Adrenal gland (tissue), 12 donors: ENCODE data around the gene EDAR. TPM values are rescaled to one million over a fixed set of nuclear protein-coding genes. Genes with fewer than 3 reads are reported as not detected.

ENCODE experiments used
- DNase-seq, 7 donors: peaks; one replicate each; pipeline ENCODE4 v3.0.0-alpha.2; 2019 to 2020
- H3K27ac ChIP-seq, 5 donors: fragments of 200-600 bp; sonication (generic) in 4 of 5; 1 replicate in 3 of 5; 2 replicates in 2 of 5; pipeline versions ENCODE4 v1.5.1 to v1.8.0; 2016 to 2020; ENCODE audit warnings: mild to moderate bottlenecking in 1 of 5
- H3K27me3 ChIP-seq: fragments of 200-600 bp; 2 replicates; pipeline ENCODE4 v1.8.0; 2021
- H3K36me3 ChIP-seq, 2 donors: fragments of 200-600 bp; replicated peaks in 1 of 2; 1 replicate in 1 of 2; 2 replicates in 1 of 2; pipeline versions ENCODE4 v1.5.1 to v1.8.0; 2018 to 2022
- H3K4me1 ChIP-seq, 2 donors: fragments of 200-600 bp; replicated peaks in 1 of 2; 1 replicate in 1 of 2; 2 replicates in 1 of 2; pipeline versions ENCODE4 v1.5.1 to v1.8.0; 2018 to 2021
- H3K4me3 ChIP-seq, 4 donors: fragments of 200-600 bp; sonication (generic) in 3 of 4; one replicate each; pipeline ENCODE4 v1.5.1; 2016 to 2018
- H3K9me3 ChIP-seq, 3 donors: fragments of 200-600 bp; sonication (generic) in 1 of 3; replicated peaks in 1 of 3; 1 replicate in 2 of 3; 2 replicates in 1 of 3; pipeline versions ENCODE4 v1.5.1 to v1.8.0; 2016 to 2021
- CTCF ChIP-seq, 6 experiments: fragments of 450-650 bp in 4 of 6; fragments of 200-600 bp in 2 of 6; sonication (generic) in 1 of 6; IDR thresholded peaks; 1 replicate in 5 of 6; 2 replicates in 1 of 6; pipeline versions ENCODE4 v1.5.1 to v1.8.0; 2016 to 2021; ENCODE audit warnings: antibody characterized with exemption in 6 of 6, mild to moderate bottlenecking in 2 of 6, moderate library complexity in 1 of 6
- POLR2A ChIP-seq, 2 donors: fragments of 450-650 bp; IDR thresholded peaks; one replicate each; pipeline ENCODE4 v1.6.1; 2017; ENCODE audit warnings: antibody characterized with exemption in 2 of 2, mild to moderate bottlenecking in 2 of 2, moderate library complexity in 1 of 2
- WGBS, 4 donors: extraction: QIAGEN DNeasy Blood & Tissue Kit in 2 of 4; methylation state at CpG; one replicate each; pipeline versions ENCODE4 v1.1.5 to v1.1.7; 2013 to 2017; 5-methylcytosine and 5-hydroxymethylcytosine counted together
- intact Hi-C, 2 donors: fragments of 100-400 bp; cut with DNase I; formaldehyde crosslinking; loops; one replicate each; pipeline versions ENCODE4 v1.14.1 to v1.15.0; 2022 to 2023
- polyA plus RNA-seq, 3 donors: library from polyadenylated mRNA; stranded (reverse); fragments of 200-250 nt in 2 of 3; fragments of 350-450 nt in 1 of 3; fragmentation: Illumina TruSeq in 1 of 3; extraction: RNeasy Lipid Tissue Mini Kit (QIAGEN cat#74804) in 1 of 3; gene quantifications; one replicate each; pipeline ENCODE4 v1.2.3, GENCODE V29; 2013 to 2014
- total RNA-seq, 9 donors: library from RNA; depleted of rRNA in 4 of 9; stranded (reverse); fragments of >200 nt in 4 of 9; fragments of 120-200 nt in 1 of 9; fragmentation: NEBNext Ultra II Directional in 1 of 9; extraction: Animal tissue kit (Norgen Biotek cat#: 25700) in 1 of 9; gene quantifications; one replicate each; pipeline versions ENCODE4 v1.1.0 to v1.2.4, GENCODE V29; 2013 to 2023
- donor health status: healthy with polysubstance abuse.
- donor health status: Bipolar disorder and iron deficiency.
- donor health status: DM: yes; HTN: yes; CAD: no.
- donor health status: DM: no; HTN: no; CAD: no.
- donor health status: DM: no; HTN: no; CAD: no.
- donor health status: DM: yes; HTN: yes; CAD: no.

Gene EDAR
- total and polyA plus RNA-seq, 12 donors: not detected

- intact Hi-C loops: loop anchor here in 1 of 2 donors (10.0 kb wide), 1 partner anchor 69 kb away; no protein-coding TSS in a partner anchor
- 80 to 87% (median 86%) methylated on average over 5 to 6 of the region's 6 CpGs for WGBS, 4 donors
Measured at GRCh38 chr2:108994178-108994577, 5.2 kb upstream of the EDAR start.

GRCh38 chr2:108993095-108993937 lies 4.3 kb upstream of the EDAR start:
- DNase-seq: no peak
- Histone ChIP-seq H3K27me3 (peaks cover 6% of the 10 kb centered on the region), H3K9me3 (no peaks in the 10 kb centered on the region), H3K4me1 (no peaks in the 10 kb centered on the region), H3K36me3 (no peaks in the 10 kb centered on the region), H3K27ac (no peak overlapping the region), H3K4me3 (no peak overlapping the region)
- 85 to 89% (median 86%) methylated on average over 7 to 8 of the region's 8 CpGs for WGBS, 4 donors
- intact Hi-C loops: loop anchor here in 1 of 2 donors (10.0 kb wide), 1 partner anchor 69 kb away; no protein-coding TSS in a partner anchor
- TF ChIP-seq POLR2A (IDR thresholded peaks at IDR 0.05) (no peak), CTCF (IDR thresholded peaks at IDR 0.05) (no peak)

More at GRCh38 chr2:108994178-108994577, 5.2 kb upstream of the EDAR start:
- TF ChIP-seq CTCF (IDR thresholded peaks at IDR 0.05): no peak
- TF ChIP-seq POLR2A (IDR thresholded peaks at IDR 0.05): no peak
- no peaks in the 10 kb centered on the region for H3K27me3 ChIP-seq
- DNase-seq: no peak
- no peaks in the 10 kb centered on the region for H3K36me3 ChIP-seq
- H3K27ac ChIP-seq: no peak overlapping the region
- H3K9me3 ChIP-seq: no peaks in the 10 kb centered on the region
- no peak overlapping the region for H3K4me3 ChIP-seq
- H3K4me1 ChIP-seq: no peaks in the 10 kb centered on the region

GRCh38 chr2:108988076-108988795 lies 784 bp downstream of the EDAR start:
- no peaks in the 10 kb centered on the region for H3K36me3 ChIP-seq
- no peak overlapping the region for H3K27ac ChIP-seq
- 70 to 78% (median 76%) methylated on average over 9 to 19 of the region's 19 CpGs for WGBS, 4 donors
- intact Hi-C loops: no loop called here
- peaks cover 6% of the 10 kb centered on the region for H3K27me3 ChIP-seq
- H3K4me3 ChIP-seq: no peak overlapping the region
- H3K9me3 ChIP-seq: no peaks in the 10 kb centered on the region
- no peaks in the 10 kb centered on the region for H3K4me1 ChIP-seq
- TF ChIP-seq POLR2A (IDR thresholded peaks at IDR 0.05) (no peak), CTCF (IDR thresholded peaks at IDR 0.05) (no peak)
- no peak for DNase-seq

GRCh38 chr2:108986916-108987510 lies 2.0 kb downstream of the EDAR start:
- no peak for TF ChIP-seq CTCF (IDR thresholded peaks at IDR 0.05)
- TF ChIP-seq POLR2A (IDR thresholded peaks at IDR 0.05): no peak
- Histone ChIP-seq H3K4me1 (no peaks in the 10 kb centered on the region), H3K4me3 (no peak overlapping the region), H3K9me3 (no peaks in the 10 kb centered on the region), H3K27ac (no peak overlapping the region), H3K27me3 (peaks cover 6% of the 10 kb centered on the region), H3K36me3 (no peaks in the 10 kb centered on the region)
- 65 to 90% (median 85%) methylated on average over 7 of the region's 7 CpGs for WGBS, 4 donors
- no peak for DNase-seq
- intact Hi-C loops: no loop called here
